ENCODE measurements around the gene HTR4.

HTR4 gene

GRCh38 chr5:148684528-148684927 is 30.2 kb upstream of the HTR4 start:
- Histone ChIP-seq H3K9ac (ENCODE audit: low read depth, low read length, poor library complexity) (no peak overlapping the region), H3K18ac (ENCODE audit: low read length) (no peak overlapping the region), H2AFZ (ENCODE audit: low read length) (no peak overlapping the region), H3K36me3 (replicated peaks in 1 of 2; ENCODE audit: control insufficient read depth in 2 of 2, insufficient read depth in 2 of 2, low read length in 2 of 2) (no peaks in the 10 kb centered on the region), H3K23ac (ENCODE audit: low read depth, low read length, poor library complexity) (no peak overlapping the region), H2BK5ac (ENCODE audit: low read length) (no peak overlapping the region), H3K4me3 (ENCODE audit: low read length in 2 of 2) (no peak overlapping the region), H2BK120ac (ENCODE audit: low read depth, low read length) (no peak overlapping the region), H3K4me1 (ENCODE audit: control insufficient read depth in 2 of 2, insufficient read depth in 1 of 2, low read depth in 1 of 2, low read length in 2 of 2) (no peaks in the 10 kb centered on the region), H2BK15ac (ENCODE audit: low read length) (no peak overlapping the region), H3K4ac (ENCODE audit: low read length) (no peak overlapping the region), H2BK12ac (ENCODE audit: low read length) (no peak overlapping the region), H4K8ac (ENCODE audit: low read depth, low read length) (no peak overlapping the region), H3K27ac (replicated peaks; ENCODE audit: low read length) (no peak overlapping the region), H2AK5ac (ENCODE audit: low read depth, low read length) (no peak overlapping the region), H3K27me3 (ENCODE audit: control insufficient read depth in 3 of 3, insufficient read depth in 3 of 3, low read depth in 1 of 3, low read length in 3 of 3) (no peaks in the 10 kb centered on the region), H3K4me2 (ENCODE audit: insufficient read depth, low read length, poor library complexity, severe bottlenecking) (no peak overlapping the region), H3K79me1 (ENCODE audit: low read depth, low read length) (no peaks in the 10 kb centered on the region), H3K14ac (ENCODE audit: low read length) (no peak overlapping the region), H3K9me3 (replicated peaks in 1 of 2; ENCODE audit: control insufficient read depth in 2 of 2, insufficient read depth in 1 of 2, low read depth in 1 of 2, low read length in 2 of 2) (no peaks in the 10 kb centered on the region), H4K91ac (ENCODE audit: low read depth, low read length, poor library complexity) (no peak overlapping the region)
- WGBS, 2 donors (ENCODE audit: extremely low coverage in 2 of 2, insufficient read length in 2 of 2, insufficient replicate concordance in 1 of 2): no CpG with 5 or more reads among the region's 2 CpGs
- no peak for DNase-seq (ENCODE audit: low spot score)

DNA sequence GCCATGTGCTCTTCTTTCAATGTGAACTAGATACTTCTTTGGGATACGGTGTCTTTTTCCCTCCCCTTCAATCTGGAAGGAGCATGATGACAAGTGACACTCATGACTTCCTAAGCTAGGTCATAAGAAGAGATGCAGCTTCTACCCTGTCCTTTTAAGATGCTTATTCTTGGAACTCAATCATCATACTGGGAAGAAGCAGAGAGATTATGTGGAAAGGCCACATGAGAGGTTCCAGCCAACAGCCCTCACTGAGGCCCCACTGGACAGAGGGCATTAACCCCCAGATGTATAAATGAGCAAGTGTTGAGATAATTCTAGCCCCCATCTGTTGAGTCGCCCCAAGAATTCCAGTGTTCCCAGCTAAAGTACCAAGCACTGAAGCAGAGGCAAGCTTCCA is 29.3 kb upstream of the HTR4 start:
- Histone ChIP-seq H3K36me3 (replicated peaks in 1 of 2; ENCODE audit: control insufficient read depth in 2 of 2, insufficient read depth in 2 of 2, low read length in 2 of 2) (no peaks in the 10 kb centered on the region), H4K8ac (ENCODE audit: low read depth, low read length) (no peak overlapping the region), H3K27ac (replicated peaks; ENCODE audit: low read length) (no peak overlapping the region), H2AFZ (ENCODE audit: low read length) (no peak overlapping the region), H3K4me2 (ENCODE audit: insufficient read depth, low read length, poor library complexity, severe bottlenecking) (no peak overlapping the region), H3K27me3 (ENCODE audit: control insufficient read depth in 3 of 3, insufficient read depth in 3 of 3, low read depth in 1 of 3, low read length in 3 of 3) (no peaks in the 10 kb centered on the region), H3K4me1 (ENCODE audit: control insufficient read depth in 2 of 2, insufficient read depth in 1 of 2, low read depth in 1 of 2, low read length in 2 of 2) (no peaks in the 10 kb centered on the region), H3K18ac (ENCODE audit: low read length) (no peak overlapping the region), H3K79me1 (ENCODE audit: low read depth, low read length) (no peaks in the 10 kb centered on the region), H3K23ac (ENCODE audit: low read depth, low read length, poor library complexity) (no peak overlapping the region), H2BK12ac (ENCODE audit: low read length) (no peak overlapping the region), H3K9me3 (replicated peaks in 1 of 2; ENCODE audit: control insufficient read depth in 2 of 2, insufficient read depth in 1 of 2, low read depth in 1 of 2, low read length in 2 of 2) (no peaks in the 10 kb centered on the region), H3K9ac (ENCODE audit: low read depth, low read length, poor library complexity) (no peak overlapping the region), H4K91ac (ENCODE audit: low read depth, low read length, poor library complexity) (no peak overlapping the region), H3K14ac (ENCODE audit: low read length) (no peak overlapping the region), H2BK15ac (ENCODE audit: low read length) (no peak overlapping the region), H2BK120ac (ENCODE audit: low read depth, low read length) (no peak overlapping the region), H3K4me3 (ENCODE audit: low read length in 2 of 2) (no peak overlapping the region), H2AK5ac (ENCODE audit: low read depth, low read length) (no peak overlapping the region), H2BK5ac (ENCODE audit: low read length) (no peak overlapping the region), H3K4ac (ENCODE audit: low read length) (no peak overlapping the region)
- no peak for DNase-seq (ENCODE audit: low spot score)
- WGBS, 2 donors (ENCODE audit: extremely low coverage in 2 of 2, insufficient read length in 2 of 2, insufficient replicate concordance in 1 of 2): no CpG with 5 or more reads among the region's 2 CpGs

- no peak overlapping the region for H2BK120ac ChIP-seq (ENCODE audit: low read depth, low read length)
- DNase-seq (ENCODE audit: low spot score): no peak
- H3K9ac ChIP-seq (ENCODE audit: low read depth, low read length, poor library complexity): no peak overlapping the region
- no peak overlapping the region for H3K4me3 ChIP-seq (ENCODE audit: low read length in 2 of 2)
- H2BK15ac ChIP-seq (ENCODE audit: low read length): no peak overlapping the region
- H3K4me2 ChIP-seq (ENCODE audit: insufficient read depth, low read length, poor library complexity, severe bottlenecking): no peak overlapping the region
- no peak overlapping the region for H3K18ac ChIP-seq (ENCODE audit: low read length)
- H2BK5ac ChIP-seq (ENCODE audit: low read length): no peak overlapping the region
- H4K8ac ChIP-seq (ENCODE audit: low read depth, low read length): no peak overlapping the region
- no peaks in the 10 kb centered on the region for H3K9me3 ChIP-seq (replicated peaks in 1 of 2; ENCODE audit: control insufficient read depth in 2 of 2, insufficient read depth in 1 of 2, low read depth in 1 of 2, low read length in 2 of 2)
- H3K79me1 ChIP-seq (ENCODE audit: low read depth, low read length): no peaks in the 10 kb centered on the region
- H2BK12ac ChIP-seq (ENCODE audit: low read length): no peak overlapping the region
- no peaks in the 10 kb centered on the region for H3K4me1 ChIP-seq (ENCODE audit: control insufficient read depth in 2 of 2, insufficient read depth in 1 of 2, low read depth in 1 of 2, low read length in 2 of 2)
- no peak overlapping the region for H2AFZ ChIP-seq (ENCODE audit: low read length)
- H3K27me3 ChIP-seq (ENCODE audit: control insufficient read depth in 3 of 3, insufficient read depth in 3 of 3, low read depth in 1 of 3, low read length in 3 of 3): no peaks in the 10 kb centered on the region
- no CpG with 5 or more reads among the region's 8 CpGs for WGBS, 2 donors (ENCODE audit: extremely low coverage in 2 of 2, insufficient read length in 2 of 2, insufficient replicate concordance in 1 of 2)
- no peak overlapping the region for H3K14ac ChIP-seq (ENCODE audit: low read length)
- no peak overlapping the region for H3K4ac ChIP-seq (ENCODE audit: low read length)
- H3K36me3 ChIP-seq (replicated peaks in 1 of 2; ENCODE audit: control insufficient read depth in 2 of 2, insufficient read depth in 2 of 2, low read length in 2 of 2): no peaks in the 10 kb centered on the region
- H3K27ac ChIP-seq (replicated peaks; ENCODE audit: low read length): no peak overlapping the region
- no peak overlapping the region for H3K23ac ChIP-seq (ENCODE audit: low read depth, low read length, poor library complexity)
- H2AK5ac ChIP-seq (ENCODE audit: low read depth, low read length): no peak overlapping the region
- no peak overlapping the region for H4K91ac ChIP-seq (ENCODE audit: low read depth, low read length, poor library complexity)
Observed at GRCh38 chr5:148682058-148683026, 28.0 kb upstream of the HTR4 start.

GRCh38 chr5:148681157-148682057 is 27.1 kb upstream of the HTR4 start:
- no peaks in the 10 kb centered on the region for H3K36me3 ChIP-seq (replicated peaks in 1 of 2; ENCODE audit: control insufficient read depth in 2 of 2, insufficient read depth in 2 of 2, low read length in 2 of 2)
- H3K23ac ChIP-seq (ENCODE audit: low read depth, low read length, poor library complexity): no peak overlapping the region
- H2BK12ac ChIP-seq (ENCODE audit: low read length): no peak overlapping the region
- H2BK5ac ChIP-seq (ENCODE audit: low read length): no peak overlapping the region
- no peak overlapping the region for H4K8ac ChIP-seq (ENCODE audit: low read depth, low read length)
- H3K9me3 ChIP-seq (replicated peaks in 1 of 2; ENCODE audit: control insufficient read depth in 2 of 2, insufficient read depth in 1 of 2, low read depth in 1 of 2, low read length in 2 of 2): no peaks in the 10 kb centered on the region
- H3K18ac ChIP-seq (ENCODE audit: low read length): no peak overlapping the region
- no peak for DNase-seq (ENCODE audit: low spot score)
- H2AFZ ChIP-seq (ENCODE audit: low read length): no peak overlapping the region
- H2BK120ac ChIP-seq (ENCODE audit: low read depth, low read length): no peak overlapping the region
- H3K27ac ChIP-seq (replicated peaks; ENCODE audit: low read length): no peak overlapping the region
- H3K4me2 ChIP-seq (ENCODE audit: insufficient read depth, low read length, poor library complexity, severe bottlenecking): no peak overlapping the region
- H3K14ac ChIP-seq (ENCODE audit: low read length): no peak overlapping the region
- H2BK15ac ChIP-seq (ENCODE audit: low read length): no peak overlapping the region
- no peaks in the 10 kb centered on the region for H3K4me1 ChIP-seq (ENCODE audit: control insufficient read depth in 2 of 2, insufficient read depth in 1 of 2, low read depth in 1 of 2, low read length in 2 of 2)
- H2AK5ac ChIP-seq (ENCODE audit: low read depth, low read length): no peak overlapping the region
- no peak overlapping the region for H4K91ac ChIP-seq (ENCODE audit: low read depth, low read length, poor library complexity)
- H3K4ac ChIP-seq (ENCODE audit: low read length): no peak overlapping the region
- H3K4me3 ChIP-seq (ENCODE audit: low read length in 2 of 2): no peak overlapping the region
- no peaks in the 10 kb centered on the region for H3K79me1 ChIP-seq (ENCODE audit: low read depth, low read length)
- no peaks in the 10 kb centered on the region for H3K27me3 ChIP-seq (ENCODE audit: control insufficient read depth in 3 of 3, insufficient read depth in 3 of 3, low read depth in 1 of 3, low read length in 3 of 3)
- H3K9ac ChIP-seq (ENCODE audit: low read depth, low read length, poor library complexity): no peak overlapping the region
- WGBS, 2 donors (ENCODE audit: extremely low coverage in 2 of 2, insufficient read length in 2 of 2, insufficient replicate concordance in 1 of 2): no CpG with 5 or more reads among the region's 6 CpGs
